Measurements from ENCODE around the gene NEMP1. TPM values are rescaled to one million over a fixed set of nuclear protein-coding genes. Genes with fewer than 3 reads are reported as not detected.
"Not testable (repeated sequence)": the region's sequence is repeated elsewhere in the genome, so short reads cannot be mapped to it uniquely, and the experiment has no call there.

NEMP1 gene
- total RNA-seq, 1 experiment from 2014 or later: 14.9 TPM

DNA sequence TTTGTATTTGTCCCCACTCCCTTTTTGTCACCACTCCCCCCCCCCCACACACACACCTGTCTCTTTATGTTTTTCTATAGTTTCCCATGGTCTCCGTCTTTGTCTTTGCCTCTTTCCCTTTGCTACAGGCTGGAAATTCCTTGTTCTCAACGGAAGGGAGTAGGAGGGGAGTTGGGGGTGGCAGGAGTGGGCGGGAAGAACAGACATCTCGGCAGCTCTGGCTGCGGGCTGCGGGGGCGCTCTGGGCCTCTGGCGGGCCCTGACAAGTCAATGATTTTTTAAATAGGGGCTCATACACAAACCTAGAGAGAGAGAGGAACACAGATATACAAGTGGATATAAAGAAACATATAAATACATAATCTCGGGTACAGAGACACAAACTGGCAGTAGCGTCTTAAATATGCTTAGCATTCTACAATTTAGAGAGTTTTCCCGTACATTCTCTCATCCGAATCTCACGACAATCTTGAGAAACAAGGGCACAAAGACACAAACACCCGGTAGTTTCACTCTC lies 8.0 kb upstream of the NEMP1 start:
- H3K9me3 ChIP-seq: no peaks in the 10 kb centered on the region
- H3K27me3 ChIP-seq: no peaks in the 10 kb centered on the region
- H3K36me3 ChIP-seq: peaks cover 19% of the 10 kb centered on the region
- H3K4me3 ChIP-seq: peak overlapping the region; percentile 88
- peak; percentile 90 for DNase-seq

DNA sequence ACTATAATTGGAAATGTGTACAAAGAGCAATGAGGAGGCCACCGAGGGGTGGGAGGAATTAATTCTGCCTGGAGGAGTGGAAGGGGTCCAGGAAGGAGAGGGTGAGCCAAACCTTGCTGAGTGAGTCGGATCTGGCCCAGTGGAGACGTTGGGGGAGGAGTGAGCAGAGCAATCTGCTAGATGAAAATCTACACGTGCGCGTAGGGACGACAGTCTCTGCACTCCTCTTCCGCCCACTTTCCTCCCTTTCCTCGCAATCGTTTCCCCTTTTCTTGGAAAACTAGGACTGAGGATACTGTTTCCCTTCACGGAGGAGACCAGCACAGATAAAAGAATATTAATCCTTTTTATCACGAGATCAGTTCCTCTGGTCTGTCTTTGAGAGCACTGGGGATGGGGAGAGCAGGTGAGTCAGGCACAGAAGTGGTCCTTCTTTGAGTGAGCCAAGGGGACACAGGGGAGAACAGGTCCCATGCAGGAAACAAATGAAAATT lies 7.5 kb upstream of the NEMP1 start:
- H3K4me3 ChIP-seq: peak overlapping the region; percentile 88
- no peaks in the 10 kb centered on the region for H3K27me3 ChIP-seq
- peak; percentile 89 for DNase-seq
- peaks cover 14% of the 10 kb centered on the region for H3K36me3 ChIP-seq
- no peaks in the 10 kb centered on the region for H3K9me3 ChIP-seq

DNA sequence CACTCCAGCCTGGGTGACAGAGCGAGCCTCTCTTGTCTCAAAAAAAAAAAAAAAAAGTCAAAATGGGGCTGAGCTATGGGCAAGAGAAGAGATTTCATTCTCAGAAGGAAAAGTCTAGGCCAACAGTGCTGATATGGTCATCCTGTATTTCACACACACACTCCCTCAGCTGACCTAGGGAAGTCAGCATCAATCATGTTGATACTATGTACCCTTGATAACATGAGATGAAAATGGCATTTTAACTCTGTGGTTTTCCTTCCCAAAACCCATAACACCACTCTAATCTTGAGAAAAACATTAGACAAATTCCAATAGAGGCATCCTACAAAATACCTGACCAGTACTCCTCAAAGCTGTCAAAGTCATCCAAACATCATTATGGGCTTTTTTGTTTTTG lies 2.3 kb upstream of the NEMP1 start:
- Histone ChIP-seq H3K4me3 (no peak overlapping the region), H3K36me3 (peaks cover 8% of the 10 kb centered on the region), H3K9me3 (no peaks in the 10 kb centered on the region), H3K27me3 (no peaks in the 10 kb centered on the region)
- DNase-seq: no peak

DNA sequence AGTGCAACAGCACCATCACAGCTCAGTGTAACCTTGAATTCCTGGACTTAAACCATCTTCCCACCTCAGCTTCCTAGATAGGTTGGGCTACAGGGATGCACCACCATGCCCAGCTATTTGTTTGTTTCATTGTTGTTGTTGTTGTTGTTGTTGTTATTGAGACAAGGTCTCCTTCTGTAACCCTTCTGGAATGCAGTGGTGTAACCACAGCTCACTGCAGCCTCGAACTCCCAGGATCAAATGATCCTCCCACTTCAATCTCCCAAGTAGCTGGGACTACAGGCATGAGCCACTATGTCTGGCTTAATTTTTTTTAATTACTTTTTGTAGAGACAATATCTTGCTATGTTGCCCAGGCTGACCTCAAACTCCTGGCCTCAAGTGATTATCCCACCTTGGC lies 1.2 kb upstream of the NEMP1 start:
- no peaks in the 10 kb centered on the region for H3K27me3 ChIP-seq

DNA sequence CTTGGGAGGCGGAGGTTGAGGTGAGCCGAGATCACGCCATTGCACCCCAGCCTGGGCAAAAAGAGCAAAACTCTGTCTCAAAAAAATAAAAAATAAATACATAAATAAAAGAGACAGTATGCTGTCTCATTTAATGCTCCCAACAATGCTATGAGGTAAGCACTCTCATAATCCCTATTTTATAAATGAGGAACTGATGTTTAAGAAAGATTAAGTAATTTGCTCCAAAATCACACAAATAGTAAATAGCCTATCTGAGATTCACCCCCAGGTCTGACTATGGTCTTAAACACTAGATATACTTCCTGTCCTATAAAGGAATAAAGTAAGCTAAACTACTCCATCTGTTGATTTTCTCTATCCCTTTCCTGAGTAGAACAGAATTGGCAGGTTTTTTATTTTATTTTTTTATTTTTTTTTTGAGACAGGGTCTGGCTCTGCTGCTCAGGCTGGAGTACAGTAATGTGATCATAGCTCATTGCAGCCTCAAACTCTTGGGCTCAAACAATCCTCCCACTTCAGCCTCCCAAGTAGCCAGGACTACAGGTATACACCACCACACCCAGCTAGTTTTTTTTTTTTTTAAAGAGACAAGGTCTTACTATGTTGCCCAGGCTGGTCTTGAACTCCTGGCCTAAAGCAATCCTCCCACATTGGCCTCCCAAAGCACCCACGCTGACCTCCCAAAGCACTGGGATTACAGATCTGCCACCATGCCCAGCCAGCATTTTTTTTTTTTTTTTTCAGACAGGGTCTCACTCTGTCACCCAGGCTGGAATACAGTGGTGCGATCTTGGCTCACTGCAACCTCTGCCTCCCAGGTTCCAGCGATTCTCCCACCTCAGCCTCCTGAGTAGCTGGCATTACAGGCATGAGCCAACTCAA lies 4.8 kb downstream of the NEMP1 start:
- H3K9me3 ChIP-seq, H3K27me3 ChIP-seq, H3K4me3 ChIP-seq, DNase-seq: not testable (repeated sequence)
- H3K36me3 ChIP-seq: peaks cover 54% of the 10 kb centered on the region

More for the DNA sequence above, 1.2 kb upstream of the NEMP1 start:
- no peaks in the 10 kb centered on the region for H3K9me3 ChIP-seq
- DNase-seq: no peak
- no peak overlapping the region for H3K4me3 ChIP-seq
- H3K36me3 ChIP-seq: peaks cover 11% of the 10 kb centered on the region

DNA sequence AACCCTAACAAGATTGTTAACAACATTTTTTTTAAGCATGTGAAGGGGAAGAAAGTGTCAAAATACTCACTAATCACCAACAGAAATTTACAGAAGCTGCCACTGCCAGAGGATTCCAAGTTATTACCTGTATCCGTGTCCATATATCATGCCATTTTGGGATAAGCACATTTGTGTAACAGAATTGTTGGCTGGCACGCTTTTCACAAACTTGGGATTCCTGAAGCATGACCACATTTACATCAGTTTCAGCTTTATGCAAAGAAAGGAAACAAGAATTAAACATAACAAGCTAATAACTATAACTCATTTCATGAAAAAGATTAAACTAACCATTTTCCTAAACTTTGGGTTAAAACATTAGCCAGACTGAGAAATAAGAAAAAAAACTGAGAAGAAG lies 5.9 kb downstream of the NEMP1 start:
- Histone ChIP-seq H3K27me3 (no peaks in the 10 kb centered on the region), H3K9me3 (no peaks in the 10 kb centered on the region), H3K36me3 (peaks cover 66% of the 10 kb centered on the region), H3K4me3 (no peak overlapping the region)
- DNase-seq: no peak

DNA sequence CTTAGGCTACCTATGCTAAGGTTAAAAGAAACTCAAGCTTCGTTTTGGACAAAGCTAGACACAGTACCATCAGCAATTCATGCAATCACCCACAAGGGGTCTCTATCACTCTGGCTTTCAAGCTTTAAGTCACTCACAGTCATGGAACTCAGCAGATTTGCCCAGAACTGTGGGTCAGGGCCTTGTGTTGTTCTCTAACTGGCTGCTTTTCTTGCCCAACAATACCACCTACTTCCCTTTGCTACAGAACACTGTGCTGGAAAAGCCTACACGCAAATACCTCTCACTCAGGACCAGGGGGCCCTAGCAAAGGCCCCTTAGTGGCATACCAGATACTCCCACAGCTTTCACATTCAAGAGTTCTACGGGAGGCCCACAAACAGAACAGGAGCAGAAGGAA lies 9.1 kb downstream of the NEMP1 start:
- peak; percentile 50 for DNase-seq
- H3K4me3 ChIP-seq: no peak overlapping the region
- peaks cover 67% of the 10 kb centered on the region for H3K36me3 ChIP-seq

DNA sequence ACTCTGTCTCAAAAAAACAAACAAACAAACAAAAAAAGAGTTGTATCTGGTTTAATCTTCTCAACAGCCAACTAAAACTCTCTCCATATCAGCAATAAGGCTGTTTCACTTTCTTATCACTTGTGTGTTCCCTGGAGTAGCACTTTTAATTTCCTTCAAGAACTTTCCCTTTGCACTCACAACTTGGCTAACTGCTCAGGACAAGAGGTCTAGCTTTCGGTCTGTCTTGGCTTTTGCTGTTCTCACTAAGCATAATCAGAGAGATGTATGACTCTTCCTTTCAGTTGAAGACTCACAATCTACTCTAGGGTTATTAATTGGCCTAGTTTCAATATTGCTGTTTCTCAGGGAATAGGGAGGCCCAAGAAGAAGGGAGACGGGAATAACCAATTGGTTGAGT lies 12.3 kb downstream of the NEMP1 start:
- no peaks in the 10 kb centered on the region for H3K9me3 ChIP-seq
- H3K36me3 ChIP-seq: peaks cover 75% of the 10 kb centered on the region
- no peak overlapping the region for H3K4me3 ChIP-seq
- no peaks in the 10 kb centered on the region for H3K27me3 ChIP-seq
- no peak for DNase-seq

More for the DNA sequence above, 9.1 kb downstream of the NEMP1 start:
- no peaks in the 10 kb centered on the region for H3K9me3 ChIP-seq
- no peaks in the 10 kb centered on the region for H3K27me3 ChIP-seq

DNA sequence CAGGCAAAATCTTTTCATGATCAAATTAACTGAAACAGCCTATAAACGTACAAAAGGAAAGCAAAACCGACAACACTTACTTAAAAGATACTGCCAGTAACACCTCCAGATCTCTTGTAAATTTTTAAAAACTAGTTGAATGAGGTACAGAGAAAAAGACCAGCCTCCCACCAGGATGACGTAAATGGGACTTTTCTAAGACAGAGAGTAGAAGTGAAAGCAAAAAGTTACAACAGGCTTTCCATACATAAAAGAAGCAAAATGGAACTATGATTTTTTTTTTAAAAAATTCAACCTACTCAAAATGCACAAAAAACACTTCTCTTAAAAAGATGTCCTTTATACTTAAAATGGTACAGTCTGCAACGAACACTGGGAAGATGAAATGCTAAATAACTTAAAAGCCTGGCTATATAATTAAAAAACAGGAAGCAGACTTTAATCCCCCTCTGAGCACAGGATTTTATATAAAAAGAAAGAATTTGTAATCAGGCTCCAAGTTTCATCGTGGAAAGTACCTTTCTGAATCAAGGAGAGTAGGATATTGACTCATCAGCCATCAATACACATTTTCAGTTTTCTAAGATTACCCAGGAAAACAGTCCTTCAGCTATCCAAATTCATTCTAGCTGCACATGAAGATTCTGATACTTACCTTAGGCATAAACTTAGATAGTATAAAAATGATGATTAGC lies 14.5 kb downstream of the NEMP1 start:
- no peak for DNase-seq
- H3K36me3 ChIP-seq: peaks cover 73% of the 10 kb centered on the region
- no peaks in the 10 kb centered on the region for H3K27me3 ChIP-seq
- no peak overlapping the region for H3K4me3 ChIP-seq
- no peaks in the 10 kb centered on the region for H3K9me3 ChIP-seq

DNA sequence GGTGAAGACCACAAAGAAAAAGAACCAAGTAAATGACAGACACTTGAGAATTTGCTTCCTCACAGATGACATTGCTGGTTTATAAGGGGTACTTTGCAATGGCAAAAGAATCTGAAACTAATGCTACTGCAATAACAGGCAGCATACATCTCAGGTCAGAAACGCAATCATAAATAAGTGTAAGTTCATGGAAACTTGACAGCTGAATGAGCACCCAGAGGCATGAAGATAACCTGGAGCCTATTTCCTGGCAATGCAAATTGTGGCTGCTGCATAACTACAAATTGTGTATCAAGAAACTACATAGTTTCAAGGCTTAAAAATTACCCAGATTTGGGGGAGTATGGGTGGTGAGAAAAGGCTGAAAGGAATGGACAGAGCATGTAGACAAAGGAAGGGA lies 20.1 kb downstream of the NEMP1 start:
- Histone ChIP-seq H3K27me3 (no peaks in the 10 kb centered on the region), H3K4me3 (no peak overlapping the region), H3K36me3 (peaks cover 69% of the 10 kb centered on the region), H3K9me3 (no peaks in the 10 kb centered on the region)
- no peak for DNase-seq

DNA sequence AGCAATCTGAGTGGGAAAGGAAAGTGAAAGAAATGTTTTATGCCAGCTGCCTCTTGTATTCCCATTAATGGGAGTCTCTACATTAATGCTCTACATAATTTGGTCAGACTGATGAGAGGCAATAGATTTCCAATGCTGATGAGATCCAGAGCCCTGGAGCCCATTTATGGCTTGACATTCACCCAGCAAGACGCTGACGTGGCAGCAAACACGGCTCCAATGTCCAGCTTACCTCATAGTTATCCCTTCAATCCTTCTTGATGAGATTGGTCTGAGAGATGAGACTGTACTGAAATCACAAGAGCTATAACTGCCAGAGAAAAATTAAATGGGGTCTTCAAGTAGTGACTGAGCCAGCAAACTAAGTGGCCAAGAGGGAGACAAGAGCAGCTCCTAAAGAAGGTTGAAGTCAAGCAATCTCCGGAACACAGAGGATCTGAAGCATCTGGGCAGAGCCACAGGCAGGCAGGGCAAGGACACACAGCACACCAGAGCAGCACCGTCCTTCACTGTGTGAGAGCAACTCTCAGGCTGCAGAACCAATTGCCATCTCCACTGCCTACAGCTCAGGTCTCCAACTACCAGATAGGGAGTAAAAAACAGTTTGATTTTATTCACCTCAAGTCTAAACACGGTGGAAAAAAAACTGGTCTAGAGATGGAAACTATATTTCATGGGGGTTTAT lies 21.4 kb downstream of the NEMP1 start:
- H3K27me3 ChIP-seq: no peaks in the 10 kb centered on the region
- DNase-seq: no peak
- no peaks in the 10 kb centered on the region for H3K9me3 ChIP-seq
- peaks cover 59% of the 10 kb centered on the region for H3K36me3 ChIP-seq
- no peak overlapping the region for H3K4me3 ChIP-seq

DNA sequence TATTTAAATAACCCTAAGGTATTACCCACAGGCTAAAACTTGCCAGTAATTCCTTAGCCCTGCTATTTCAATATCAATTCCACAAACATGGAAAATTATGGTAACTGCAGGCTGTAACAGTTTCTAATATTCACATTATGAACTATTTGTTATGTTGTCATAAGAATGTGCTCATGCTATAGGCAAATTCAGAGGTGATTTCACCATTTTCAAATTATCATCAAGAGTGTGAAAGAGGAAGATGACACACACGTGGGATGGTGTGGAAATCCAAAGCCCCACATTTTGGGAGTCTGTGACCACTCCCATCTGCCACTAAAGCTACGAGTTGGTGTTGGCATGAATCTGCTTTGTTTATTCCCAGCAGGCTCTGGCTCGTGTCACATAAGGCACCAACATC lies 22.8 kb downstream of the NEMP1 start:
- no peaks in the 10 kb centered on the region for H3K9me3 ChIP-seq
- no peak for DNase-seq

DNA sequence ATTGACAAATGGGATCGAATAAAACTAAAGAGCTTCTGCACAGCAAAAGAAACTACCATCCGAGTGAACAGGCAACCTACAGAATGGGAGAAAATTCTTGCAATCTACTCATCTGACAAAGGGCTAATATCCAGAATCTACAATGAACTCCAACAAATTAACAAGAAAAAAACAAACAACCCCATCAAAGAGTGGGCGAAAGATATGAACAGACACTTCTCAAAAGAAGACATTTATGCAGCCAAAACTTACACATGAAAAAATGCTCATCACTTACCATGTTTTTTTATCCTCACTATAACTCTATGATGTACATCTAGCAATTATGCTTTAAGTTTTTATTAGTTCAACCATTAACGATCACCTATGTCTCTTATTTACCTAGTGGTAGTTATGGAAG lies 24.7 kb downstream of the NEMP1 start:
- not testable (repeated sequence) for DNase-seq, H3K27me3 ChIP-seq, H3K9me3 ChIP-seq, H3K4me3 ChIP-seq
- H3K36me3 ChIP-seq: peaks cover 34% of the 10 kb centered on the region

More for the DNA sequence above, 22.8 kb downstream of the NEMP1 start:
- Histone ChIP-seq H3K36me3 (peaks cover 54% of the 10 kb centered on the region), H3K4me3 (no peak overlapping the region), H3K27me3 (no peaks in the 10 kb centered on the region)

DNA sequence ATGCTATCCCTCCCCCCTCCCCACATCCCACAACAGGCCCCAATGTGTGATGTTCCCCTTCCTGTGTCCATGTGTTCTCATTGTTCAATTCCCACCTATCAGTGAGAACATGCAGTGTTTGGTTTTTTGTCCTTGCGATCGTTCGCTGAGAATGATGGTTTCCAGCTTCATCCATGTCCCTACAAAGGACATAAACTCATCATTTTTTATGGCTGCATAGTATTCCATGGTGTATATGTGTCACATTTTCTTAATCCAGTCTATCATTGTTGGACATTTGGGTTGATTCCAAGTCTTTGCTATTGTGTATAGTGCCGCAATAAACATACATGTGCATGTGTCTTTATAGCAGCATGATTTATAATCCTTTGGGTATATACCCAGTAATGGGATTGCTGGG lies 25.4 kb downstream of the NEMP1 start:
- H3K36me3 ChIP-seq: peaks cover 27% of the 10 kb centered on the region
- DNase-seq, H3K4me3 ChIP-seq, H3K9me3 ChIP-seq, H3K27me3 ChIP-seq: not testable (repeated sequence)

DNA sequence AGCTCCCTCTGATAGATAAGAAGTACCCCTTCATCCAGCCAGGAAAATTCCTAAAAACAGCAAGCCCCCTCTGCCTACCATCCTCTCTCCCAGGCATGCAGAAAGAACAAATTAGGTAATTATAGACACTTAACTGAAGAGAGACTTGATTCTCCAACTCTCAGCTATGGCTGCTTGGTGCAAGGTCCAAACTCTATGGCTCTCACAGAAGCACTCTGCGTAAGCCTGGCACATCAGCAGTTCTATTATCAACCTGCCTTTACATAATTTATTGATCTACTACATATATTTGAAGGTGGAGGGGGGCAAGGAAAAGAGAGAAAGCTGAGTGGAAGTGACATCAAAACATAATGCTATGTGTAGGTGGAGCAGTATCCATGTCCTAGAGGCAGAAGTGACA lies 27.6 kb downstream of the NEMP1 start:
- Histone ChIP-seq H3K4me3 (no peak overlapping the region), H3K36me3 (peaks cover 8% of the 10 kb centered on the region)
- no peak for DNase-seq

DNA sequence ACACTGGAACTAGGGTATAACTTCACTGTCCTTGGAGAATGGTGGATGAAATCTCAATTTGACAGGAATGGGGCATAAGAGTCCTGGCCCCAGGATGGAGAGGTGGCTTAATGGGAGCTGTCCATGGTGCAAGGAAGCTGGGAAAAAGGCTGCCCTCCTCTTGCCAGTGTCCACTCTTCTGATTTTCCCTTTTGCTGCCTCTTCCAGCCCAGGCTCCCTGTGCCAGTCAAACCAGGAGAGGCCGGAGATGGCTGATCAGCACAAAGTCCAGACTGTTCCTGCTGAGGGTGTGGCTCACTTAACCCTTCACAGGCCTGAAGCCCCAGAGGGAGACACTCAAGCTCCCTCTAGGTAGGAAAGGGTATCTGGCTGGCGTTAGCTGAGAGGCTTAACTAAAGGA lies 28.7 kb downstream of the NEMP1 start, which contains the start of gene MYO1A:
Gene MYO1A (minus strand): TSS at position 240 of the 400 bp plus-strand sequence. CDS start 1,806 bp downstream, outside the sequence.
- Histone ChIP-seq H3K36me3 (no peaks in the 10 kb centered on the region; the same call in none of the 2 replicates), H3K9me3 (no peaks in the 10 kb centered on the region), H3K4me3 (no peak within 1 kb of the TSS), H3K27me3 (no peaks in the 10 kb centered on the region)
- no peak for DNase-seq

More for the DNA sequence above, 27.6 kb downstream of the NEMP1 start:
- H3K27me3 ChIP-seq: no peaks in the 10 kb centered on the region
- no peaks in the 10 kb centered on the region for H3K9me3 ChIP-seq

DNA sequence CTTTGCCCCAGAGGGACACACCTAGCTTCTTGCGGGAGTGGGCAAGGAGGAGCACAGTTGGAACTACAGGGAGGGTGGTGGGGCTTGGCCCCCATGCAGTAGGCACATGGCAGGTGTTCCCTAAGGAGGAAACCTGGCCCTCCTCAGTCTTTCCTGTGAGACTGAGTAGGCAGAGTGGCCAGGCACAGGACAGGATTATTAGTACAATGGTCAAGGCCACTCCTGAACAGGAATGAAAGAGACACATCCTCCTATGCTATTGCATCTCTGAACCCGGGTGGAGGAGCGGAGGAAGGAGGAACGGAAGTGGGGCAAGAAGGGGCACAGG lies 29.5 kb downstream of the NEMP1 start:
- Histone ChIP-seq H3K27me3 (no peaks in the 10 kb centered on the region), H3K4me3 (no peak overlapping the region), H3K9me3 (no peaks in the 10 kb centered on the region), H3K36me3 (no peaks in the 10 kb centered on the region; the same call in 1 of the 2 replicates)
- DNase-seq: no peak
